ENCODE results near the gene SLCO3A1. TPM values are rescaled to one million over a fixed set of nuclear protein-coding genes. Genes with fewer than 3 reads are reported as not detected.

The SLCO3A1 gene
- total RNA-seq, 1 donor from 2014 or later = 42.5 TPM

- peak overlapping the region; percentile 72 for H3K27ac ChIP-seq
- no peak for DNase-seq
- no peaks in the 10 kb centered on the region for H3K9me3 ChIP-seq
- peaks cover 46% of the 10 kb centered on the region for H3K4me1 ChIP-seq
- H3K4me3 ChIP-seq = no peak overlapping the region
- no peaks in the 10 kb centered on the region for H3K27me3 ChIP-seq (ENCODE audit: low read depth)
- TF ChIP-seq CTCF (IDR thresholded peaks at IDR 0.05) = no peak
- intact Hi-C loops (cut with DNase I) = no loop called here
- peaks cover 8% of the 10 kb centered on the region for H3K36me3 ChIP-seq
- peak in 1 of 2 donors; percentile 14 for ATAC-seq
Observed at GRCh38 chr15:91921843-91922198, 68.3 kb downstream of the SLCO3A1 start.

- H3K36me3 ChIP-seq = no peaks in the 10 kb centered on the region
- no peaks in the 10 kb centered on the region for H3K27me3 ChIP-seq (ENCODE audit: low read depth)
- peak; percentile 34 to 45 for ATAC-seq
- H3K27ac ChIP-seq = peak overlapping the region; percentile 72
- H3K4me3 ChIP-seq = no peak overlapping the region
- no peak for TF ChIP-seq CTCF (IDR thresholded peaks at IDR 0.05)
- intact Hi-C loops (cut with DNase I) = no loop called here
- DNase-seq = no peak
- peaks cover 53% of the 10 kb centered on the region for H3K4me1 ChIP-seq
- H3K9me3 ChIP-seq = no peaks in the 10 kb centered on the region
Observed at GRCh38 chr15:91922646-91923547, 69.4 kb downstream of the SLCO3A1 start.

GRCh38 chr15:91924183-91924582 is 70.7 kb downstream of the SLCO3A1 start:
- DNase-seq (no peak), ATAC-seq (no peak)
- TF ChIP-seq CTCF (IDR thresholded peaks at IDR 0.05) = no peak
- no peak overlapping the region for H3K27ac ChIP-seq
- no peak overlapping the region for H3K4me3 ChIP-seq
- no peaks in the 10 kb centered on the region for H3K27me3 ChIP-seq (ENCODE audit: low read depth)
- H3K36me3 ChIP-seq = no peaks in the 10 kb centered on the region
- H3K4me1 ChIP-seq = peaks cover 66% of the 10 kb centered on the region
- intact Hi-C loops (cut with DNase I) = no loop called here
- no peaks in the 10 kb centered on the region for H3K9me3 ChIP-seq

GRCh38 chr15:91924837-91925495 is 71.5 kb downstream of the SLCO3A1 start:
- DNase-seq (no peak), ATAC-seq (no peak)
- intact Hi-C loops (cut with DNase I) = no loop called here
- Histone ChIP-seq H3K27ac (no peak overlapping the region), H3K4me3 (no peak overlapping the region), H3K27me3 (ENCODE audit: low read depth) (no peaks in the 10 kb centered on the region), H3K9me3 (no peaks in the 10 kb centered on the region), H3K36me3 (no peaks in the 10 kb centered on the region), H3K4me1 (peaks cover 74% of the 10 kb centered on the region)
- no peak for TF ChIP-seq CTCF (IDR thresholded peaks at IDR 0.05)

- Histone ChIP-seq H3K27me3 (ENCODE audit: low read depth) (no peaks in the 10 kb centered on the region), H3K4me1 (peaks cover 77% of the 10 kb centered on the region), H3K27ac (peak overlapping the region; percentile 69), H3K4me3 (no peak overlapping the region), H3K36me3 (no peaks in the 10 kb centered on the region), H3K9me3 (no peaks in the 10 kb centered on the region)
- DNase-seq (no peak), ATAC-seq (peak; percentile 18 to 52)
- intact Hi-C loops (cut with DNase I) = no loop called here
- no peak for TF ChIP-seq CTCF (IDR thresholded peaks at IDR 0.05)
Observed at GRCh38 chr15:91925794-91926193, 72.3 kb downstream of the SLCO3A1 start.
